GM23338 (cell line): Measurements from ENCODE around the gene FCHSD2. TPM values are rescaled to one million over a fixed set of nuclear protein-coding genes. Genes with fewer than 3 reads are reported as not detected.

Experiments used
- ATAC-seq: fragments of 200-7000 bp; cut with Tn5 transposase; 3 replicates; pipeline ENCODE4 v1.9.1; 2020
- DNase-seq: peaks from one replicate; pipeline ENCODE4 v3.0.0-alpha.2; 2015; ENCODE audit warnings: low spot score
- H2AFZ ChIP-seq: fragments of 200-600 bp; sonication (generic); 2 replicates; pipeline ENCODE4 v1.8.0; 2016; ENCODE audit warnings: antibody characterized with exemption, mild to moderate bottlenecking, moderate library complexity
- H3F3A ChIP-seq: fragments of 200-600 bp; sonication (generic); replicated peaks from 2 replicates; pipeline ENCODE4 v1.8.0; 2017; ENCODE audit warnings: antibody characterized with exemption, mixed run types, low read depth
- H3K27ac ChIP-seq: fragments of 200-600 bp; sonication (generic); 2 replicates; pipeline ENCODE4 v1.6.1; 2016; ENCODE audit warnings: low read depth
- H3K27me3 ChIP-seq: fragments of 200-600 bp; sonication (generic); 2 replicates; pipeline ENCODE4 v1.8.0; 2016; ENCODE audit warnings: mild to moderate bottlenecking, mixed run types, moderate library complexity; ENCODE audit not compliant: insufficient read depth
- H3K36me3 ChIP-seq: fragments of 200-600 bp; sonication (generic); 2 replicates; pipeline ENCODE4 v1.8.0; 2016; ENCODE audit warnings: mild to moderate bottlenecking; ENCODE audit not compliant: insufficient read depth
- H3K4me1 ChIP-seq: fragments of 200-600 bp; sonication (generic); 2 replicates; pipeline ENCODE4 v1.8.0; 2016; ENCODE audit warnings: mild to moderate bottlenecking, moderate library complexity; ENCODE audit not compliant: insufficient read depth
- H3K4me2 ChIP-seq: fragments of 200-600 bp; sonication (generic); 2 replicates; pipeline ENCODE4 v1.7.1; 2017; ENCODE audit warnings: mixed run types
- H3K4me3 ChIP-seq: fragments of 200-600 bp; sonication (generic); 2 replicates; pipeline ENCODE4 v1.6.1; 2016; ENCODE audit warnings: mixed run types
- H3K79me2 ChIP-seq: fragments of 200-600 bp; sonication (generic); replicated peaks from 2 replicates; pipeline ENCODE4 v1.8.0; 2017; ENCODE audit warnings: mild to moderate bottlenecking; ENCODE audit not compliant: insufficient read depth
- H3K9me2 ChIP-seq: fragments of 200-600 bp; sonication (generic); 2 replicates; pipeline ENCODE4 v1.8.0; 2017; ENCODE audit not compliant: insufficient read depth
- H4K20me1 ChIP-seq: fragments of 200-600 bp; sonication (generic); replicated peaks from 2 replicates; pipeline ENCODE4 v1.8.0; 2017; ENCODE audit warnings: mild to moderate bottlenecking; ENCODE audit not compliant: insufficient read depth
- H3K27ac Mint-ChIP-seq: 2 replicates; pipeline ENCODE4 v1.8.0; 2020; ENCODE audit warnings: inconsistent platforms, mild to moderate bottlenecking, moderate library complexity, mixed read lengths
- H3K27me3 Mint-ChIP-seq: 3 replicates; pipeline ENCODE4 v1.8.0; 2022; ENCODE audit warnings: low read depth, mild to moderate bottlenecking, moderate library complexity, mixed read lengths, inconsistent platforms; ENCODE audit not compliant: insufficient read depth, poor library complexity
- H3K36me3 Mint-ChIP-seq: 3 replicates; pipeline ENCODE4 v1.8.0; 2021; ENCODE audit warnings: low read depth, mild to moderate bottlenecking, inconsistent platforms, moderate library complexity, mixed read lengths
- H3K4me1 Mint-ChIP-seq: 3 replicates; pipeline ENCODE4 v1.8.0; 2020; ENCODE audit warnings: mild to moderate bottlenecking, inconsistent platforms, mixed read lengths
- H3K4me3 Mint-ChIP-seq: 3 replicates; pipeline ENCODE4 v1.8.0; 2021; ENCODE audit warnings: moderate library complexity, mild to moderate bottlenecking, inconsistent platforms, mixed read lengths
- H3K9me3 Mint-ChIP-seq: 3 replicates; pipeline ENCODE4 v1.8.0; 2020; ENCODE audit warnings: moderate library complexity, mild to moderate bottlenecking, inconsistent platforms, mixed read lengths
- CREB1 ChIP-seq: fragments of 250-450 bp; sonication (Bioruptor Pico); IDR thresholded peaks from 2 replicates; pipeline ENCODE4 v1.5.0; 2020; ENCODE audit warnings: low read depth, mild to moderate bottlenecking, moderate library complexity
- NANOG ChIP-seq: IDR thresholded peaks from 2 replicates; pipeline ENCODE4 v1.6.1; 2016; ENCODE audit warnings: antibody characterized with exemption, borderline replicate concordance
- POLR2AphosphoS5 ChIP-seq: IDR thresholded peaks from 2 replicates; pipeline ENCODE4 v1.6.1; 2016; ENCODE audit warnings: antibody characterized with exemption, low read depth
- STAT1 ChIP-seq: IDR thresholded peaks from one replicate; pipeline ENCODE4 v1.6.1; 2016; ENCODE audit warnings: antibody characterized with exemption; ENCODE audit not compliant: unreplicated experiment
- ZNF331 ChIP-seq: fragments of 250-450 bp; sonication (Bioruptor Pico); IDR thresholded peaks from 2 replicates; pipeline ENCODE4 v1.5.0; 2020; ENCODE audit warnings: low read depth, mild to moderate bottlenecking, moderate library complexity
- polyA plus RNA-seq: library from polyadenylated mRNA; unstranded; fragments of >200 nt; fragmentation: Nextera tagmentation; extraction: Ambion mirVana; gene quantifications from 2 replicates; pipeline ENCODE4 v1.2.1, GENCODE V29; 2016
- total RNA-seq: library from RNA; depleted of rRNA; stranded (reverse); fragments of >200 nt; shearing (Covaris generic); gene quantifications from 2 replicates; pipeline ENCODE4 v1.2.3, GENCODE V29; 2014
- TF ChIP-seq, protein P1 (sequence below): fragments of 250-450 bp; sonication (Bioruptor Pico); IDR thresholded peaks from 2 replicates; pipeline ENCODE4 v1.5.0; 2020; ENCODE audit warnings: mild to moderate bottlenecking, moderate library complexity
- TF ChIP-seq, protein P2 (sequence below), 2 experiments: fragments of 200-600 bp in 1 of 2; sonication (generic) in 1 of 2; conservative IDR thresholded peaks; 2 replicates each; pipeline versions ENCODE4 v1.5.1 to v1.6.1; 2016 to 2017; ENCODE audit warnings: antibody characterized with exemption in 2 of 2, low read depth in 2 of 2, mild to moderate bottlenecking in 2 of 2, moderate library complexity in 1 of 2

FCHSD2 gene
- total and polyA plus RNA-seq, 2 experiments from 2014 or later, result 3.6 to 5.2 TPM

DNA sequence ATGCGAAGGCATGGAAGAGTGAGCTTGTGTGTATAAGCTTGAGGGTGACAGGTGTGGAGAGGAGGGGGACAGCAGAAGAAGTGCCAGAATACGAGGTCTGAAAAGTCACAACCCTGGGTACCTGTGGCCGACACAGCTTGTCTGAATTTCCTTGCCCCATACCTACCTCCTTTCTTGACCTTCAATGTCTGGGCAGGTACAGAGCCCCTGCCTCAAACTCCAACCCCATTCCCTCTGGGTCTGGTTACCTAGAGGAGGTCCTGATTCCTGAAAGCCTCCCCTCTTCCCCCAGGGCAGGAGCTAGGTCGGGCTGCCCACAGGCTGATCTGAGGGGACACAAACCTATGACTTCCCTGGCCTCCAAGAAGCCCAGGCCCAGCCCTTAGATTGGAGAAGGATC lies 36.6 kb upstream of the FCHSD2 start (continued):
- TF ChIP-seq, protein P1, sequence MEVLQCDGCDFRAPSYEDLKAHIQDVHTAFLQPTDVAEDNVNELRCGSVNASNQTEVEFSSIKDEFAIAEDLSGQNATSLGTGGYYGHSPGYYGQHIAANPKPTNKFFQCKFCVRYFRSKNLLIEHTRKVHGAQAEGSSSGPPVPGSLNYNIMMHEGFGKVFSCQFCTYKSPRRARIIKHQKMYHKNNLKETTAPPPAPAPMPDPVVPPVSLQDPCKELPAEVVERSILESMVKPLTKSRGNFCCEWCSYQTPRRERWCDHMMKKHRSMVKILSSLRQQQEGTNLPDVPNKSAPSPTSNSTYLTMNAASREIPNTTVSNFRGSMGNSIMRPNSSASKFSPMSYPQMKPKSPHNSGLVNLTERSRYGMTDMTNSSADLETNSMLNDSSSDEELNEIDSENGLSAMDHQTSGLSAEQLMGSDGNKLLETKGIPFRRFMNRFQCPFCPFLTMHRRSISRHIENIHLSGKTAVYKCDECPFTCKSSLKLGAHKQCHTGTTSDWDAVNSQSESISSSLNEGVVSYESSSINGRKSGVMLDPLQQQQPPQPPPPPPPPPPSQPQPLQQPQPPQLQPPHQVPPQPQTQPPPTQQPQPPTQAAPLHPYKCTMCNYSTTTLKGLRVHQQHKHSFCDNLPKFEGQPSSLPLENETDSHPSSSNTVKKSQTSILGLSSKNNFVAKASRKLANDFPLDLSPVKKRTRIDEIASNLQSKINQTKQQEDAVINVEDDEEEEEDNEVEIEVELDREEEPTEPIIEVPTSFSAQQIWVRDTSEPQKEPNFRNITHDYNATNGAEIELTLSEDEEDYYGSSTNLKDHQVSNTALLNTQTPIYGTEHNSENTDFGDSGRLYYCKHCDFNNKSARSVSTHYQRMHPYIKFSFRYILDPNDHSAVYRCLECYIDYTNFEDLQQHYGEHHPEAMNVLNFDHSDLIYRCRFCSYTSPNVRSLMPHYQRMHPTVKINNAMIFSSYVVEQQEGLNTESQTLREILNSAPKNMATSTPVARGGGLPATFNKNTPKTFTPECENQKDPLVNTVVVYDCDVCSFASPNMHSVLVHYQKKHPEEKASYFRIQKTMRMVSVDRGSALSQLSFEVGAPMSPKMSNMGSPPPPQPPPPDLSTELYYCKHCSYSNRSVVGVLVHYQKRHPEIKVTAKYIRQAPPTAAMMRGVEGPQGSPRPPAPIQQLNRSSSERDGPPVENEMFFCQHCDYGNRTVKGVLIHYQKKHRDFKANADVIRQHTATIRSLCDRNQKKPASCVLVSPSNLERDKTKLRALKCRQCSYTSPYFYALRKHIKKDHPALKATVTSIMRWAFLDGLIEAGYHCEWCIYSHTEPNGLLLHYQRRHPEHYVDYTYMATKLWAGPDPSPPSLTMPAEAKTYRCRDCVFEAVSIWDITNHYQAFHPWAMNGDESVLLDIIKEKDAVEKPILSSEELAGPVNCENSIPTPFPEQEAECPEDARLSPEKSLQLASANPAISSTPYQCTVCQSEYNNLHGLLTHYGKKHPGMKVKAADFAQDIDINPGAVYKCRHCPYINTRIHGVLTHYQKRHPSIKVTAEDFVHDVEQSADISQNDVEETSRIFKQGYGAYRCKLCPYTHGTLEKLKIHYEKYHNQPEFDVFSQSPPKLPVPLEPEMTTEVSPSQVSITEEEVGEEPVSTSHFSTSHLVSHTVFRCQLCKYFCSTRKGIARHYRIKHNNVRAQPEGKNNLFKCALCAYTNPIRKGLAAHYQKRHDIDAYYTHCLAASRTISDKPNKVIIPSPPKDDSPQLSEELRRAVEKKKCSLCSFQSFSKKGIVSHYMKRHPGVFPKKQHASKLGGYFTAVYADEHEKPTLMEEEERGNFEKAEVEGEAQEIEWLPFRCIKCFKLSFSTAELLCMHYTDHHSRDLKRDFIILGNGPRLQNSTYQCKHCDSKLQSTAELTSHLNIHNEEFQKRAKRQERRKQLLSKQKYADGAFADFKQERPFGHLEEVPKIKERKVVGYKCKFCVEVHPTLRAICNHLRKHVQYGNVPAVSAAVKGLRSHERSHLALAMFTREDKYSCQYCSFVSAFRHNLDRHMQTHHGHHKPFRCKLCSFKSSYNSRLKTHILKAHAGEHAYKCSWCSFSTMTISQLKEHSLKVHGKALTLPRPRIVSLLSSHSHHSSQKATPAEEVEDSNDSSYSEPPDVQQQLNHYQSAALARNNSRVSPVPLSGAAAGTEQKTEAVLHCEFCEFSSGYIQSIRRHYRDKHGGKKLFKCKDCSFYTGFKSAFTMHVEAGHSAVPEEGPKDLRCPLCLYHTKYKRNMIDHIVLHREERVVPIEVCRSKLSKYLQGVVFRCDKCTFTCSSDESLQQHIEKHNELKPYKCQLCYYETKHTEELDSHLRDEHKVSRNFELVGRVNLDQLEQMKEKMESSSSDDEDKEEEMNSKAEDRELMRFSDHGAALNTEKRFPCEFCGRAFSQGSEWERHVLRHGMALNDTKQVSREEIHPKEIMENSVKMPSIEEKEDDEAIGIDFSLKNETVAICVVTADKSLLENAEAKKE (CRISPR knock-in tag), result no peak
- no peak for TF ChIP-seq ZNF331 (CRISPR knock-in tag)
- TF ChIP-seq POLR2AphosphoS5, result no peak
- TF ChIP-seq NANOG, result no peak
- TF ChIP-seq, protein P2, sequence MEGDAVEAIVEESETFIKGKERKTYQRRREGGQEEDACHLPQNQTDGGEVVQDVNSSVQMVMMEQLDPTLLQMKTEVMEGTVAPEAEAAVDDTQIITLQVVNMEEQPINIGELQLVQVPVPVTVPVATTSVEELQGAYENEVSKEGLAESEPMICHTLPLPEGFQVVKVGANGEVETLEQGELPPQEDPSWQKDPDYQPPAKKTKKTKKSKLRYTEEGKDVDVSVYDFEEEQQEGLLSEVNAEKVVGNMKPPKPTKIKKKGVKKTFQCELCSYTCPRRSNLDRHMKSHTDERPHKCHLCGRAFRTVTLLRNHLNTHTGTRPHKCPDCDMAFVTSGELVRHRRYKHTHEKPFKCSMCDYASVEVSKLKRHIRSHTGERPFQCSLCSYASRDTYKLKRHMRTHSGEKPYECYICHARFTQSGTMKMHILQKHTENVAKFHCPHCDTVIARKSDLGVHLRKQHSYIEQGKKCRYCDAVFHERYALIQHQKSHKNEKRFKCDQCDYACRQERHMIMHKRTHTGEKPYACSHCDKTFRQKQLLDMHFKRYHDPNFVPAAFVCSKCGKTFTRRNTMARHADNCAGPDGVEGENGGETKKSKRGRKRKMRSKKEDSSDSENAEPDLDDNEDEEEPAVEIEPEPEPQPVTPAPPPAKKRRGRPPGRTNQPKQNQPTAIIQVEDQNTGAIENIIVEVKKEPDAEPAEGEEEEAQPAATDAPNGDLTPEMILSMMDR (conservative IDR thresholded peaks at IDR 0.05; ENCODE audit: low read depth in 2 of 2), result no peak
- TF ChIP-seq STAT1, result no peak
- no peak for TF ChIP-seq CREB1 (CRISPR knock-in tag)

DNA sequence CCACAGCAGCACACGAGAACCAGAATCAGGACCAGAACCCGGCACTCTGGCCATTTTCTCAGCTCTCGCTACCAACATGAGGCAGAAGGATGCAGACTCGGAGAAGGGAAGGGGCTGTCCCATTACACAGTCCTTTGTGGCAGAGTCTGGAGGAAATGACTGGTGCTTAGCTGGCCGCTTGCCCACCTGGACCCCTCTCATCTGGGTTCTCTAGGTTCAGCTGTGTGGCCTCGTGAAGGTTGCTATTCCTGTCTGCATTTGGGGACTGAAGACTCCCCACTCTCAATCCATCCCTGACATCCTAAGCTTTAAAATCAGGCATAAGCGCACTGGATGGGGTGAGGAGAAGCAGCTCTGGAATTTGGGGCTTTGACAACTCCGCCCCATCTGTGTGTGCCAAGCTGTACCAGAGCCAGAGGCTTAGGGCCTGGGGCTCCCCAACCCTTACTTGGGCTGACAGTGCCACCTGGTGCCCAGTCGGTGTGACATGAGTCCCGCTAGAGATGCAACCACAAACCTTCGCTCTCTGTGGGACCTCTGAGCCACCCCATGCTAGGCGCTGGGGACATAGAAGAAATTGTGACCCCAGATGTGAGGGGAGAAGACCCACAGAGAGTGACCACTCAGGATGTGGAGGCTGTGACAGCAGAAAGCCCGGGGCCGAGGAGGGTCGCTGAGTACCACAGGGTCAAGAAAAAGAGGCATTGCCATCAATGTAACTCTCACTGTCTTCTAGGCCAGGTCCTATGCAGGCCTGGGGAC lies 35.8 kb upstream of the FCHSD2 start:
- Mint-ChIP-seq H3K27me3 (peaks cover 13% of the 10 kb centered on the region), H3K9me3 (no peaks in the 10 kb centered on the region), H3K27ac (no peak overlapping the region), H3K4me3 (no peak overlapping the region), H3K4me1 (no peaks in the 10 kb centered on the region), H3K36me3 (no peaks in the 10 kb centered on the region)
- H3K27ac ChIP-seq, result no peak overlapping the region
- no peaks in the 10 kb centered on the region for H3K4me1 ChIP-seq
- H3K4me3 ChIP-seq, result no peak overlapping the region
- H3F3A ChIP-seq, result no peaks in the 10 kb centered on the region
- no peaks in the 10 kb centered on the region for H3K79me2 ChIP-seq
- H3K9me2 ChIP-seq, result no peaks in the 10 kb centered on the region
- no peaks in the 10 kb centered on the region for H3K27me3 ChIP-seq
- ATAC-seq, result peak; percentile 98
- H4K20me1 ChIP-seq, result no peaks in the 10 kb centered on the region; the same call in 1 of the 2 replicates
- peak; percentile 89 for DNase-seq
- H3K36me3 ChIP-seq, result no peaks in the 10 kb centered on the region
- 0 out of 2 replicates have a peak overlapping the region, but pooled peaks have one; percentile 43 for H2AFZ ChIP-seq
- TF ChIP-seq, protein P2 (conservative IDR thresholded peaks at IDR 0.05; ENCODE audit: low read depth in 2 of 2), result peak; percentile 84 to 97
- no peak for TF ChIP-seq STAT1
- no peak overlapping the region for H3K4me2 ChIP-seq
